Measurements from ENCODE around the gene ARHGAP22.
A peak's percentile ranks its signal among the peaks of the same experiment; 100 is the strongest.

The ARHGAP22 gene

GRCh38 chr10:48551861-48552591, 52.8 kb downstream of the ARHGAP22 start:
- peak; percentile 12 to 34 for DNase-seq (ENCODE audit: low read depth in 1 of 2, low spot score in 1 of 2)
- H3K4me3 ChIP-seq (replicated peaks; ENCODE audit: insufficient read depth, low read length): no peak overlapping the region
- no peak for TF ChIP-seq GABPA (IDR thresholded peaks at IDR 0.05; ENCODE audit: low read depth)
- no peak for TF ChIP-seq SPI1 (IDR thresholded peaks at IDR 0.05; ENCODE audit: borderline replicate concordance, low read depth)
- no peak for TF ChIP-seq REST (IDR thresholded peaks at IDR 0.05; ENCODE audit: insufficient replicate concordance, low read depth)
- no peak for TF ChIP-seq POLR2AphosphoS5 (IDR thresholded peaks at IDR 0.05; ENCODE audit: low read depth)
- peak; percentile 63 for TF ChIP-seq CTCF (IDR thresholded peaks at IDR 0.05; ENCODE audit: insufficient read depth, low read length)
- H3K27me3 ChIP-seq (ENCODE audit: insufficient read depth, poor library complexity, severe bottlenecking): no peaks in the 10 kb centered on the region
- no peak overlapping the region for H3K27ac ChIP-seq (replicated peaks)

GRCh38 chr10:48550977-48551376, 53.9 kb downstream of the ARHGAP22 start:
- no peaks in the 10 kb centered on the region for H3K27me3 ChIP-seq (ENCODE audit: insufficient read depth, poor library complexity, severe bottlenecking)
- H3K4me3 ChIP-seq (replicated peaks; ENCODE audit: insufficient read depth, low read length): no peak overlapping the region
- no peak for DNase-seq (ENCODE audit: low read depth in 1 of 2, low spot score in 1 of 2)
- TF ChIP-seq REST (IDR thresholded peaks at IDR 0.05; ENCODE audit: insufficient replicate concordance, low read depth): no peak
- no peak overlapping the region for H3K27ac ChIP-seq (replicated peaks)

- no peak overlapping the region for H3K4me3 ChIP-seq (replicated peaks; ENCODE audit: insufficient read depth, low read length)
- no peak for DNase-seq (ENCODE audit: low read depth in 1 of 2, low spot score in 1 of 2)
- TF ChIP-seq CTCF (IDR thresholded peaks at IDR 0.05; ENCODE audit: insufficient read depth, low read length) (no peak), REST (IDR thresholded peaks at IDR 0.05; ENCODE audit: insufficient replicate concordance, low read depth) (no peak), POLR2AphosphoS5 (IDR thresholded peaks at IDR 0.05; ENCODE audit: low read depth) (no peak), SPI1 (IDR thresholded peaks at IDR 0.05; ENCODE audit: borderline replicate concordance, low read depth) (no peak), GABPA (IDR thresholded peaks at IDR 0.05; ENCODE audit: low read depth) (no peak)
- H3K27me3 ChIP-seq (ENCODE audit: insufficient read depth, poor library complexity, severe bottlenecking): no peaks in the 10 kb centered on the region
- H3K27ac ChIP-seq (replicated peaks): no peak overlapping the region
These were observed 54.7 kb downstream of the ARHGAP22 start for GRCh38 chr10:48550071-48550691.
